Liver (tissue), 3 donors: ENCODE data around the gene EFNA3.

Source experiments
- ATF3 ChIP-seq: IDR thresholded peaks from 2 replicates; pipeline ENCODE4 v1.6.1; 2016; ENCODE audit warnings: antibody characterized with exemption
- FOXA1 ChIP-seq: IDR thresholded peaks from 2 replicates; pipeline ENCODE4 v1.6.1; 2016; ENCODE audit warnings: antibody characterized with exemption
- GABPA ChIP-seq, 2 donors: IDR thresholded peaks in 1 of 2; conservative IDR thresholded peaks in 1 of 2; 2 replicates each; pipeline ENCODE4 v1.6.1; 2016; ENCODE audit warnings: antibody characterized with exemption in 2 of 2, mild to moderate bottlenecking in 1 of 2, moderate library complexity in 1 of 2
- HNF4G ChIP-seq: IDR thresholded peaks from 2 replicates; pipeline ENCODE4 v1.6.1; 2016; ENCODE audit warnings: antibody characterized with exemption
- JUND ChIP-seq, 2 donors: IDR thresholded peaks; 2 replicates each; pipeline ENCODE4 v1.6.1; 2016; ENCODE audit warnings: antibody characterized with exemption in 2 of 2
- MAX ChIP-seq: IDR thresholded peaks from 2 replicates; pipeline ENCODE4 v1.6.1; 2016; ENCODE audit warnings: antibody characterized with exemption
- NR2F2 ChIP-seq: IDR thresholded peaks from 2 replicates; pipeline ENCODE4 v1.6.1; 2016; ENCODE audit warnings: antibody characterized with exemption
- RAD21 ChIP-seq, 2 donors: IDR thresholded peaks; 2 replicates each; pipeline ENCODE4 v1.6.1; 2016; ENCODE audit warnings: antibody characterized with exemption in 2 of 2, mild to moderate bottlenecking in 2 of 2
- SP1 ChIP-seq: IDR thresholded peaks from 2 replicates; pipeline ENCODE4 v1.6.1; 2018; ENCODE audit warnings: antibody characterized with exemption, mild to moderate bottlenecking
- TAF1 ChIP-seq: conservative IDR thresholded peaks from 2 replicates; pipeline ENCODE4 v1.6.1; 2016; ENCODE audit warnings: antibody characterized with exemption, mild to moderate bottlenecking
- YY1 ChIP-seq: IDR thresholded peaks from 2 replicates; pipeline ENCODE4 v1.6.1; 2016; ENCODE audit warnings: antibody characterized with exemption, mild to moderate bottlenecking
- ZBTB33 ChIP-seq: IDR thresholded peaks from 2 replicates; pipeline ENCODE4 v1.6.1; 2016; ENCODE audit warnings: antibody characterized with exemption
- TF ChIP-seq, protein P1 (sequence below): fragments of 150-350 bp; IDR thresholded peaks from 2 replicates; pipeline ENCODE4 v1.5.1; 2017; ENCODE audit warnings: improper control_type of control experiment, low read depth, low read length; ENCODE audit not compliant: missing input control
- donor health status: healthy.
- donor health status: healthy.

DNA sequence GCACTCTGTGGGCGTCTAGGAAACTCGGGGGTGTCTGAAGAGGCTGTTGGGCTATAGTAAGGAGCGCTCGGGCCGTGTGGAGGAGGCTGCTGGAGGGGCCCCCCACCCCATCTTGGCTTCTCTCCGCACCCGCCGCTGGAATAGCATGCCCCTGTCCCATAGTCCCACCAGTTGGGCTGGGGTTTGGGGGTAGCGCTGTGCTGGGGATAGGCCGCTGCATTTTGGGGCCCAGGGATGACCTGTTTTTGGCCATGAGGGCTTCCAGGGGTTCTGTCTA lies 511 bp downstream of the EFNA3 start:
- TF ChIP-seq, protein P1, sequence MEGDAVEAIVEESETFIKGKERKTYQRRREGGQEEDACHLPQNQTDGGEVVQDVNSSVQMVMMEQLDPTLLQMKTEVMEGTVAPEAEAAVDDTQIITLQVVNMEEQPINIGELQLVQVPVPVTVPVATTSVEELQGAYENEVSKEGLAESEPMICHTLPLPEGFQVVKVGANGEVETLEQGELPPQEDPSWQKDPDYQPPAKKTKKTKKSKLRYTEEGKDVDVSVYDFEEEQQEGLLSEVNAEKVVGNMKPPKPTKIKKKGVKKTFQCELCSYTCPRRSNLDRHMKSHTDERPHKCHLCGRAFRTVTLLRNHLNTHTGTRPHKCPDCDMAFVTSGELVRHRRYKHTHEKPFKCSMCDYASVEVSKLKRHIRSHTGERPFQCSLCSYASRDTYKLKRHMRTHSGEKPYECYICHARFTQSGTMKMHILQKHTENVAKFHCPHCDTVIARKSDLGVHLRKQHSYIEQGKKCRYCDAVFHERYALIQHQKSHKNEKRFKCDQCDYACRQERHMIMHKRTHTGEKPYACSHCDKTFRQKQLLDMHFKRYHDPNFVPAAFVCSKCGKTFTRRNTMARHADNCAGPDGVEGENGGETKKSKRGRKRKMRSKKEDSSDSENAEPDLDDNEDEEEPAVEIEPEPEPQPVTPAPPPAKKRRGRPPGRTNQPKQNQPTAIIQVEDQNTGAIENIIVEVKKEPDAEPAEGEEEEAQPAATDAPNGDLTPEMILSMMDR, result no peak
- no peak for TF ChIP-seq HNF4G
- no peak for TF ChIP-seq SP1
- TF ChIP-seq ATF3, result no peak
- no peak for TF ChIP-seq NR2F2
- no peak for TF ChIP-seq YY1
- TF ChIP-seq TAF1, result no peak
- TF ChIP-seq MAX, result no peak
- TF ChIP-seq ZBTB33, result no peak
- TF ChIP-seq RAD21 (IDR thresholded peaks at IDR 0.05), result no peak
- no peak for TF ChIP-seq JUND (IDR thresholded peaks at IDR 0.05)
- no peak for TF ChIP-seq GABPA (IDR thresholded peaks at IDR 0.05 in 1 of 2, conservative IDR thresholded peaks at IDR 0.05 in 1 of 2)
- no peak for TF ChIP-seq FOXA1
